Endothelial cell of umbilical vein (primary cell): Measurements from ENCODE around the gene NOS2. TPM values are rescaled to one million over a fixed set of nuclear protein-coding genes. Genes with fewer than 3 reads are reported as not detected.
"Not testable (repeated sequence)": the region's sequence is repeated elsewhere in the genome, so short reads cannot be mapped to it uniquely, and the experiment has no call there.

Experiments used
- BruUV-seq: library from RNA; stranded (reverse); fragments of 400-500 nt; replicated peaks from 2 replicates; lab custom pipeline; 2021; lab: Mats Ljungman, UMichigan
- CTCF ChIA-PET: fragments of 300-600, 350-600 bp; sonication (Branson Sonifier 250); formaldehyde crosslinking; loops from one replicate; lab custom pipeline; 2021; ENCODE audit warnings: antibody characterized with exemption, inconsistent platforms; lab: Charles Lee
- POLR2A ChIA-PET: fragments of 300-600, 350-600 bp; sonication (Branson Sonifier 250); formaldehyde crosslinking; loops from one replicate; lab custom pipeline; 2021; ENCODE audit warnings: antibody characterized with exemption, inconsistent platforms; lab: Charles Lee
- DNase-seq: peaks from one replicate; pipeline ENCODE4 v3.0.0-alpha.2; 2011; ENCODE audit warnings: low read depth, low spot score
- FAIRE-seq: peaks from 2 replicates; lab custom pipeline; 2011; peaks lifted over from hg19 to GRCh38; lab: Jason Lieb, UNC
- H2AFZ ChIP-seq: 2 replicates; pipeline ENCODE4 v1.6.0; 2012; ENCODE audit warnings: low read depth, low read length, control low read depth, inconsistent platforms
- H3K27ac ChIP-seq: 2 replicates; pipeline ENCODE4 v1.5.1; 2011; ENCODE audit warnings: low read depth, mild to moderate bottlenecking, control low read depth, low read length, moderate library complexity; ENCODE audit not compliant: insufficient read depth
- H3K27me3 ChIP-seq, 2 experiments: 2 replicates each; pipeline versions ENCODE4 v1.6.0 to v1.6.1; 2011; ENCODE audit warnings: low read length in 2 of 2, mixed read lengths in 1 of 2; ENCODE audit not compliant: control insufficient read depth in 2 of 2, insufficient read depth in 2 of 2
- H3K36me3 ChIP-seq, 2 experiments: 2 replicates in 1 of 2; 3 replicates in 1 of 2; pipeline ENCODE4 v1.5.1; 2011; ENCODE audit warnings: low read length in 2 of 2, mild to moderate bottlenecking in 1 of 2, moderate library complexity in 1 of 2; ENCODE audit not compliant: control insufficient read depth in 2 of 2, insufficient read depth in 2 of 2; ENCODE audit errors: extremely low read depth in 1 of 2
- H3K4me1 ChIP-seq: 3 replicates; pipeline ENCODE4 v1.5.1; 2011; ENCODE audit warnings: mild to moderate bottlenecking, low read length; ENCODE audit not compliant: control insufficient read depth, insufficient read depth; ENCODE audit errors: extremely low read depth
- H3K4me2 ChIP-seq: 2 replicates; pipeline ENCODE4 v1.6.1; 2011; ENCODE audit warnings: low read length, control low read depth, mixed read lengths; ENCODE audit not compliant: insufficient read depth
- H3K4me3 ChIP-seq, 3 experiments: fragments of 200-600 bp in 1 of 3; sonication (generic), shearing (Covaris generic) in 1 of 3; replicated peaks in 1 of 3; 2 replicates each; pipeline ENCODE4 v1.5.1; 2011 to 2016; ENCODE audit warnings: control low read depth in 3 of 3, low read length in 3 of 3, mild to moderate bottlenecking in 2 of 3, inconsistent platforms in 1 of 3, low read depth in 1 of 3, moderate library complexity in 1 of 3; ENCODE audit not compliant: insufficient read depth in 1 of 3
- H3K79me2 ChIP-seq: 2 replicates; pipeline ENCODE4 v1.6.0; 2012; ENCODE audit warnings: low read length, inconsistent platforms; ENCODE audit not compliant: control insufficient read depth, insufficient read depth
- H3K9ac ChIP-seq: replicated peaks from 2 replicates; pipeline ENCODE3; 2011; ENCODE audit warnings: low read length, control low read depth; ENCODE audit not compliant: insufficient read depth; ENCODE audit errors: extremely low read depth
- H3K9me1 ChIP-seq: replicated peaks from 3 replicates; pipeline ENCODE4 v1.6.0; 2011; ENCODE audit warnings: mild to moderate bottlenecking, low read length; ENCODE audit not compliant: control insufficient read depth, insufficient read depth; ENCODE audit errors: extremely low read depth
- H3K9me3 ChIP-seq: replicated peaks from 2 replicates; pipeline ENCODE4 v1.5.1; 2012; ENCODE audit warnings: low read length, inconsistent platforms; ENCODE audit not compliant: control insufficient read depth, insufficient read depth
- H4K20me1 ChIP-seq: replicated peaks from 2 replicates; pipeline ENCODE3; 2011; ENCODE audit warnings: mild to moderate bottlenecking, low read length; ENCODE audit not compliant: control insufficient read depth, insufficient read depth; ENCODE audit errors: extremely low read depth
- EZH2 ChIP-seq: IDR thresholded peaks from 2 replicates; pipeline ENCODE4 v1.6.1; 2012; ENCODE audit warnings: borderline replicate concordance, low read depth, mild to moderate bottlenecking, moderate library complexity, low read length, inconsistent platforms; ENCODE audit not compliant: severe bottlenecking
- FOS ChIP-seq: IDR thresholded peaks from 2 replicates; pipeline ENCODE4 v1.6.1; 2011; ENCODE audit warnings: mild to moderate bottlenecking, low read length, moderate library complexity, borderline replicate concordance; ENCODE audit not compliant: insufficient read depth
- GATA2 ChIP-seq: IDR thresholded peaks from 2 replicates; pipeline ENCODE4 v1.7.0; 2011; ENCODE audit warnings: low read depth, mild to moderate bottlenecking, moderate library complexity, mixed read lengths, low read length; ENCODE audit not compliant: insufficient read length, insufficient read depth
- JUN ChIP-seq: IDR thresholded peaks from 2 replicates; pipeline ENCODE4 v1.6.1; 2011; ENCODE audit warnings: borderline replicate concordance, low read depth; ENCODE audit not compliant: insufficient read length, insufficient read depth
- MYC ChIP-seq: IDR thresholded peaks from one replicate; pipeline ENCODE4 v1.6.1; 2011; ENCODE audit warnings: mild to moderate bottlenecking, low read depth, low read length
- POLR2A ChIP-seq: IDR thresholded peaks from 2 replicates; pipeline ENCODE4 v1.6.1; 2012; ENCODE audit warnings: low read depth, mild to moderate bottlenecking, control low read depth, low read length
- dilution Hi-C: fragments of 300-500 bp; cut with MboI; formaldehyde crosslinking; loops from one replicate; pipeline ENCODE4 v1.15.0; 2019; ENCODE audit warnings: low sequenced_read_pairs; ENCODE audit not compliant: extremely low pct_ligation_motif_present
- intact Hi-C: fragments of 100-400 bp; cut with micrococcal nuclease; formaldehyde crosslinking; loops from one replicate; pipeline ENCODE4 v1.10.0; 2022
- polyA plus RNA-seq, 4 experiments: library from polyadenylated mRNA; depleted of rRNA in 3 of 4; stranded (reverse) in 3 of 4; unstranded in 1 of 4; fragments of >200 nt; gene quantifications; 2 replicates each; pipeline versions ENCODE4 v1.2.1 to v1.2.3, GENCODE V29; 2011 to 2012; ENCODE audit warnings: missing spikeins in 1 of 4
- total RNA-seq: library from RNA; stranded (reverse); gene quantifications from 2 replicates; pipeline ENCODE4 v1.2.3, GENCODE V29; 2021
- TF ChIP-seq, protein P1 (sequence below): IDR thresholded peaks from 2 replicates; pipeline ENCODE4 v1.6.1; 2011; ENCODE audit not compliant: insufficient read depth, insufficient read length

Gene NOS2
- total and polyA plus RNA-seq, 2 donors (not counting 3 experiments of a cell fraction or from before 2014, with no cell fraction given), result 0.01 TPM; not detected in 1

DNA sequence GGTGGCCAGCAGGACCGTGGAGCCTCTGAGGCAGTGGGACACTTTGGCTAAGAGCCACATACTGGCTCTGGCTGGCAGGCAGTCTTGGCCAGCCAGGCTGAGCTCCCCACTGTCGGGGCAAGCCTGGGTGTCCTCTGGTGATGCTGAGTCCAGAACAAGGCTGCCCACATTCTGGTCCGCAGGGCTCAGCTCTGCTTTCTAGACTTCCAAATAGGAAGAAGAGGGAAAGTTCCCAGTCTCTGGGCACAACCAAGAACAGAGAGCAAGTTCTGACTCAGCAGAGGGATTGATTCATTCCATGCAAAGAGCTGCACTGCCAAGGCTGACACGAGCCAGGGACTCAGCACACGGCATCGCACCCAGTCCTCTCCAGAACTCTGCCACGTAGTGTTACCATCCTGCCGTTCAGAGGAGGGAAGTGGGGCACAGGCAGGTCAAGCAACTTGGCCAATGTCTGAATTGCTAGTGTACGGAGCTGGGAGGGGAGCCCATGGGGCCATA is 58.9 kb downstream of the NOS2 start:
- intact Hi-C loops (no loop called here), dilution Hi-C loops (no loop called here)
- CTCF ChIA-PET, result interaction anchor here (0.7 to 1.4 kb wide), 7 partner anchors 8 to 152 kb away, joined by 3 to 5 read pairs (median 4); no protein-coding TSS in a partner anchor
- H3K9me1 ChIP-seq, result no peaks in the 10 kb centered on the region
- DNase-seq (peak; percentile 69), FAIRE-seq (no peak)
- H4K20me1 ChIP-seq, result no peaks in the 10 kb centered on the region
- no peak overlapping the region for H3K4me2 ChIP-seq
- no peaks in the 10 kb centered on the region for H3K79me2 ChIP-seq
- H3K27ac ChIP-seq, result no peak overlapping the region
- BruUV-seq, result no TSS peak
- H3K36me3 ChIP-seq, result no peaks in the 10 kb centered on the region
- no peak overlapping the region for H3K9ac ChIP-seq
- no peaks in the 10 kb centered on the region for H3K4me1 ChIP-seq
- H3K4me3 ChIP-seq, result no peak overlapping the region
- POLR2A ChIA-PET, result no interaction called here
- no peaks in the 10 kb centered on the region for H3K9me3 ChIP-seq
- TF ChIP-seq MYC (no peak), EZH2 (no peak), POLR2A (no peak), JUN (no peak), FOS (no peak), GATA2 (no peak)
- TF ChIP-seq, protein P1, sequence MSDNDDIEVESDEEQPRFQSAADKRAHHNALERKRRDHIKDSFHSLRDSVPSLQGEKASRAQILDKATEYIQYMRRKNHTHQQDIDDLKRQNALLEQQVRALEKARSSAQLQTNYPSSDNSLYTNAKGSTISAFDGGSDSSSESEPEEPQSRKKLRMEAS, result no peak
- peaks cover 0 to 2% of the 10 kb centered on the region in 2 experiments for H3K27me3 ChIP-seq
- no peak overlapping the region for H2AFZ ChIP-seq

DNA sequence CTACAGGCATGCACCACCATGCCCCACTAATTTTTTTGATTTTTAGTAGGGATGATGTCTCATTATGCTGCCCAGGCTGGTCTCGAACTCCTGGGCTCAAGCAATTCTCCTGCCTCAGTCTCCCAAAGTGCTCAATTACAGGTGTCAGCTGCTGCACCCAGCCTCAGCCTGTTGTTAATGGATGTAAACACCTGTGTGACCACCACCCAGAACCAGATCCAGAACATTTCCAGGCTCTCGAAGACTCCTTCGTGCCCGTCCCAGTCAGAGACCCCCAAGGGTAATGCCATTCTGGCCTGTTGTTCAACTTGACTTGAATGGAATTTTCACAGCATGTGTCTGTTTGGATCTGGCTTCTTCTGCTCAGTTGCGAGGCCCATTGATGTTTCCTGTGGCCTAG is 59.8 kb downstream of the NOS2 start:
- BruUV-seq, H3K4me2 ChIP-seq, H2AFZ ChIP-seq, H3K27me3 ChIP-seq, intact Hi-C loops, dilution Hi-C loops, H3K9ac ChIP-seq, POLR2A ChIA-PET, H3K9me3 ChIP-seq, H3K4me1 ChIP-seq, H3K4me3 ChIP-seq, H3K27ac ChIP-seq, H3K36me3 ChIP-seq, DNase-seq, H4K20me1 ChIP-seq, FAIRE-seq, H3K79me2 ChIP-seq, H3K9me1 ChIP-seq: not testable (repeated sequence)
- CTCF ChIA-PET, result interaction anchor here (1.2 to 1.4 kb wide), 2 partner anchors 15 to 65 kb away, joined by 3 read pairs; no protein-coding TSS in a partner anchor
